HG03060 (cell line): Measurements from ENCODE around the gene RUNX2.

Experiments
- ATAC-seq: cut with Tn5 transposase; IDR thresholded peaks from one replicate; pipeline ENCODE4 v1.9.1; 2021; ENCODE audit warnings: low read depth, moderate number of reproducible peaks; ENCODE audit not compliant: unreplicated experiment

Gene RUNX2

DNA sequence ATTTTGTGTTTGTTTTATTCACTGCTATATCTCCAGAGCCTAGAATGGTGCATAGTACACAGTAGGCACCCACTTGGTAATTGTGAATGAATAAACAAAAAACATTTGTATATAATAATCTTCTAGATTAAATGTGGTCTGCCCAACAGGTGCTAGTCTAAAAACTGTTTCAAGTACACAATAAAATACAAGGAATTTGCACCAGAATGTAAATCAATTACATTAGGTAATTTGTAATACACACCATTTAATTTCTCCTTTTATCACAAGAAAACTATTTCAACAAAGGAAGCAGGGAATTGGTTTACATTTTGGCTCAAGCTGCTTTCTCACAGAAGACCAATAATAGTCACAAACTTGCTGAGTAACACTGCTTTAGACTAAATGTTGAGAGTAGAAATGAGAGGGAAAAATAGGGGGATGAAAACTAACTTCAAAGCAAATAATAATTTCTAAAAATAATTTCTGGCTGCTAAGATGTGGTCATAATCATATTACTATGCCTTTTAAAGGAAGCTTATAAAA, 22.1 kb downstream of the RUNX2 start:
- ATAC-seq: no peak

DNA sequence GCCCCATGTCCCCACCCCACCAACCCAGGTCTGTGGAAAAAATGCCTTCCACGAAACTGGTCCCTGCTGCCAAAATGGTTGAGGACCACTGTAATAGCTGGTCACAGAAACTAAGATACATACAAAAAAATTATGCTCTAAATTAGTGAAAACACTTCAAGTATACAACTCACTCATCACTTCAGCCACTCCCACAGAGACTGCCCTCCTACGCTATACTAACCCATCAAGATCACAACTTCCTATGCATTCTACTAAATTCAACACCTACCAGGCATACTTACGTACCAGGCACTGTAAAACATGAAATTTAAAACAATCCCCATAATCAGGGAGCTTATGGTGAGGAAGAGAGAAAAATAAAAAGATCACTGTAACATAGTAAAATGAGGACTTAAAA, 22.9 kb downstream of the RUNX2 start:
- ATAC-seq: no peak

DNA sequence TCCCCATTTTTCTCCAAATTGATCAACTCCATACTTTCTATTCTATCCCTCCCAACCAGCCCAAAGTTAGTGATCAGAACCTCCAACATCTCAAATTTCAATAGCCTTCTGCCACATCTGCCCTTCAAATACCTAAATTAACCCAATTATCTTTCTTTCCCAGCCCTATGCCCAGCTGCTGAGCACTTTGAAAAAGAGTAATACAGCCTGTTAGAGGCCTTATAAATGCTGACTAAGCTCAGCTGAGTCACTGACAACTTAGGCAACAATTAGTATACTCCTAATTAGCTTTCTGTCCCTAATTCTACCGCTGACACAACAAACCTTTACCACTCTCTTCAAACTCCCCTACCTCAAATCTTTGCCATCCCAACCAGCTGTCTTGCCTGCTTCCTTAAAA, 23.5 kb downstream of the RUNX2 start:
- ATAC-seq: no peak

DNA sequence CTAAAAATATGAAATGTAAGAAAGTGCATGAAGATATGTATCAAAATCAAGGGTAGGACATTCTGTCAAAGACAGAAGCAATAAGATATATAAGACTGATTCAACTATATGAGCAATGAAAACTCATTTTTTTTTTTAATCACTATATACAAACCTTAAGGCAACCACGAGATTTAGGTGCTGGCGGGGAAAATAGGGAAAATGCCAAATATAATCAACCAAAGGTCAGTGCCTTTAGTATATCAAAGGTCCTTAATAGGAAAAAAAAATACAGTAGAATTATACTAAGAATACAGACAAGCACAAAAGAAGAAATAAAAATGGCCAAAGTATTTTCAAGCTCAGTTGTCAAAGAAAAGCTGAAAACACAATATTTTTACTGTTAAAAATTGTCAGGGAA, 25.5 kb downstream of the RUNX2 start:
- no peak for ATAC-seq

DNA sequence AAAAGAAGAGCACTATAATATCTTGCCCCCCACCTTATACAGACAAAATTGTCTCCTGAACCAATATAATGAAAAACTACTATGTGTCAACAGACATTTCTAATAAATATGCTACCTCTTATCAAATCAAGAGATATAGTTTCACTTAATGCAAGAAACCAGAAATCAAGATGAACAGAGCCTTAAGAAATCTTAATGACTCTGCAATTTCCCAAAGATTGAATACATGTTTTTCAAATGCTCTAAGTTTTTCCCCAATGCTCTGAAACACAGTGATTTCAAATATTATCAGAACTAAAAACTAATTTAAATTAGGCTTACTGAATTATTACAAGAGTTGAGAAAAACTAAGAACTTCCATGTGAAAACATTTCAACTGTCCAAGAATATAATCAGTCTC, 36.3 kb downstream of the RUNX2 start:
- no peak for ATAC-seq

DNA sequence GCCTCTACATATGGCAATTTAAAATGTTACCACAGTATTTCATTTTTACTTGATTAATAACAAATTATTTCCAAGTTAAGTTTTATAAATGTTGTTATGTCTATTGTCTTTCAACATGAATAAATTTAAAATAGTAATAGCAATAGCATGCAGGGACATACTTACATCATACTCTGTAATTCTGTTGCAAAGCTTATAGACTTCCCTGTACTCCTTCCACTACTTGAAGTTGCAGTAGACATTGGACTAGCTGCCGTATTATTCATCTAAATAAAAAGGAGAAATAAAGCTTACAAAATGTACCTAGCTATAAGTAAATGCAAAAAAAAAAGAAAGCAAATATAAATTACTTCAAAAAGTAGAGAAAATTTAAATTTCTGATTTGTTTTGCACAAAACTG, 36.9 kb downstream of the RUNX2 start:
- ATAC-seq: no peak

DNA sequence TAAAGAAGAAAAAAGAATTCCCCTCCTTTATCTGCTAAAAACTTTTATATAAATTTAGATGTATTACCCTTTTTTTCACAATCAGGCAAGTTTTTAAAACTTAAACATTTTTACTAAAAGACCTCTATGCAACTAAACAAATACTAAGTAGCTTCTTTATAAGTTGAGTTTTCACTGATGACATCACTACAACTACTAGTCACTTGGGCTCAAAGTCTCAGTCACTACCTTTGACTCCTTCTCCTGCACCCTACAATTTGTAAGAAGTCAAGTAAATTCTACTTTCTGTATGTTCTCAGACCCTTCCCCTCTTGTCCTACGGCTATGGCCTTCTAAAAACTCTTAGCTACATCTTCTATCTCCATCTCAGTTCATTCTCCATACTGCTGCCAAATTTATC, 38.4 kb downstream of the RUNX2 start:
- no peak for ATAC-seq

DNA sequence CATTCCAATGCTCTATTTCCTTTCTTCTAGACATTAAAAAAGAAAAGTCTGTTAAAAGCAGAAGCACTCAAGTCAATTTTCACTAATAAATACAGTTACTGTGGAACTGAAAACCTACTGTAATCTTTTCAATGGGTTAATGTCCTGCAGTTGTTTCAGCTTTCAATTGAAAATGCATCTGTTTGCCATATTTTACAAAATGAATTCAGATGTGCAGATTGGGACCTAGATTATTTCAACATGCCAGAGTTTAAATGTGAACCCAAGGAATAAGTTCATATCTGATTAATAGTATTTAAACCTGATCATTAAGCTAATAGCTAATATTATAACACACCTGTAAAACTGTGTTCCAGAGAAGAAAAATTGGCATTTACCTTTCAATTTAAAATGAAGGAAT, 39.9 kb downstream of the RUNX2 start:
- ATAC-seq: no peak

DNA sequence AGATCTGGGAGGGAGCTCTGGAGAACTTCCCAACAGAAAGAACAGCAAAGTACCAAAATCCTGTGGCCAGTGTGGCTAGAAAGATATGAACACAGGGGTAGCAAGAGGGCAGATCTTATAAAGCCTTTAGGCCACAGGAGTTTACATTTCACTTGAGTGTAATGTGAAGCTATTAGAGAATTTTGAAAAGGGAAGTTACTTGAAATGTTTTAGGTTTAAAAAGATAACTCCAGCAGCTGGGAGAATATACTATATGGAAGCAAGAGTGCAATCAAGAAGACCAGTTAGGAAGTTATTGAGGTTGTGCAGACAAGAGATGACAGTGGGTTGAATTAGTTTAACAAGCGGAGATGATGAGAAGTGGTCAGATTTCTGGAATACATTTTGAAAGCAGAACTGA, 41.7 kb downstream of the RUNX2 start:
- ATAC-seq: no peak

DNA sequence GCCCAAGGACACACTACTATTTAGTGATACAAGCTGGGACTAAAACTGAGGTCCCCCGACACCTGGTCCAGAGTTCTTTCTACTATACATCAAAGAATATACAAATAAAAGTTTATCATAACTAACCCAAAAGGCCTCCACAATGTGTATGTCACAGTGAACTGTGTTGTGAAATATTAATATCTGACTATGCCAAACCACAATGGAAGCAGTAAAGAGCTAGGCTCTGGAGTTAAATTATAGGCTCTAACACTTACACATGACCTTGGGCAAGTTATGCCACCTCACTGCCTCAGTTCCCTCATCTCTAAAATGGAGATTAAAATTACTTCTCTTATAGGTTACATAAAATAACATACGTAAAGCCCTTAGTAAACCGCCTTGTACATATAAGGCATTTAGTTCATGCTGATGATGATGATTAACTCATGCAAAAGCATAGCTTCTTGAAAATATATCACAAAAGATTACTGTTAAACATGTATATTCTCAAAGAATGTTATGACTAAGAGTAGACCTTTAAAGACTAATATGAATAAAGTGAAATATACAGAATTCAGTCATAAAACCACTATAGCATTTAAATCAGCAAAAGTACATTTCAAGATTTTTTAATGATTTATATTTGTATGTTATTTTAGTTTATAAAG, 43.9 kb downstream of the RUNX2 start:
- no peak for ATAC-seq

DNA sequence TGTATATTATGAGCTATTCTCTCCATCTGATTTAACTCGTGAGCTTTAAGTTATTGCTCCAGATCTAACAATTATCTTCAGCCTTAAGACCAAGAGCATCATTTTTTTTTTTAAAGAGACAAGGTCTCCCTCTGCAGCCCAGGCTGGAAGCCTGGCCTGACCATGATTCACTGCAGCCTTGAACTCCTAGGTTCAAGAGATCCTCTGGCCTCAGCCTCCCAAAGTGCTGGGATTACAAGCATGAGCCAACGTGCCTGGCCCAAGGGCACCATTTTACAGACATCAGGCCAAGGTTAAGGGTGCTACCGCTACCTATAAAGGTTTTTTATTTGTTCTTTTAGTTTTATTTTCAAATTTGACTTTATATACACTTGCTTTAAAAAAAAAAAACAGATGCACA, 47.3 kb downstream of the RUNX2 start:
- no peak for ATAC-seq

DNA sequence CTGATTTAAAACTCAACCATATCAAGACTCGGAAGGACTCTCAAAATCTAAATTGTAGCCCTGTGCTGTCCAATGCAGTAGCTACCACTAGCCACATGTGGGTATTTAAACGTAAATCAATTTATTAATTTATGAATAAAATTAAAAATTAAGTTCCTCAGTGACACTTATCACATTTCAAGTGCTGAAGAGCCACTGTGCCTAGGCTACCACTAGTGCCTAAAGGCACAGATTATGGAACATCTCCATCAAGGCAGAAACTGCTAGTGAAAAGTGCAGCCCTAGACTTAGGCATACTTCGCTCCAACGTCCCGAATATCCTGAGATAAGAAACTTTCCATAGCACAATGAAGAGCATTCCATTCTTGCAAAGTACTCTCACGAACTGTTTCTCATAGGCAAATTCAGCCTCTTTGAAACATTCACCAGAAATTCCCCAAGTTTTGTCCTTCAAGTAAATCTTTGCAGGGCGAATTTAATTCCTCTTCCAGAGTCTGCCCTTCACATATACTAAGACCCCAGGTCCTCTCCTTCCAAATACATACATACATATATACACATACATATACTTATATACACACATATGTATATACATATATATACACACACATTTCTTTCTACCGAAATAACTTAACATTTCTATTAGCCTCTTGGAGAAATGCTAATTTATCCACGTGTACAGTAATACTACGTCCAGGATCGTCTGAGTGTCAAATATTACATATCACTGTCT, 48.3 kb downstream of the RUNX2 start:
- no peak for ATAC-seq

DNA sequence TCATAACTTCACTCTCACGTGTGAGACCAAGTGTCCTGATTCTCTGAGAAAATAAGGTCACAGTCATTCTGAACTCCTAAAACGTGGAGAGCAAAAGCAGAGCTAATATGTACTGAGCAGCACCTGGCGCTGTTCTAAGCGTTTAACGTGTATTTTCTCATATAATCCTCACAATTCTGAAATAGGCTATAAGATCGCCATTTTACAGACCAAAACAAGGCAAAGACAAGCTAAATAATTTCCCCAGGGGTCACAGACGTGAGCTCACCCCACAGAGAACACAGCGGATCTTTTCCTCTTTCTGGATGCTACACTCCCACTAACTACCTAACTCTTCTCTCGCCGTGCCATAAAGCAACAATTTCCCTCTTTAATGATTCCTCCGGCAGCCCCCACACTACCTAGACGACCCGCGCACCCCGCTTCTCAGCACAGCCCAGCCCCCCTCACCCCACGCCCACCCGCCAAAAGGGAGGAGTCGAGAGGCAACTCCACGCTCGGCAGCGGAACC, 49.0 kb downstream of the RUNX2 start:
- ATAC-seq: peak; percentile 3

DNA sequence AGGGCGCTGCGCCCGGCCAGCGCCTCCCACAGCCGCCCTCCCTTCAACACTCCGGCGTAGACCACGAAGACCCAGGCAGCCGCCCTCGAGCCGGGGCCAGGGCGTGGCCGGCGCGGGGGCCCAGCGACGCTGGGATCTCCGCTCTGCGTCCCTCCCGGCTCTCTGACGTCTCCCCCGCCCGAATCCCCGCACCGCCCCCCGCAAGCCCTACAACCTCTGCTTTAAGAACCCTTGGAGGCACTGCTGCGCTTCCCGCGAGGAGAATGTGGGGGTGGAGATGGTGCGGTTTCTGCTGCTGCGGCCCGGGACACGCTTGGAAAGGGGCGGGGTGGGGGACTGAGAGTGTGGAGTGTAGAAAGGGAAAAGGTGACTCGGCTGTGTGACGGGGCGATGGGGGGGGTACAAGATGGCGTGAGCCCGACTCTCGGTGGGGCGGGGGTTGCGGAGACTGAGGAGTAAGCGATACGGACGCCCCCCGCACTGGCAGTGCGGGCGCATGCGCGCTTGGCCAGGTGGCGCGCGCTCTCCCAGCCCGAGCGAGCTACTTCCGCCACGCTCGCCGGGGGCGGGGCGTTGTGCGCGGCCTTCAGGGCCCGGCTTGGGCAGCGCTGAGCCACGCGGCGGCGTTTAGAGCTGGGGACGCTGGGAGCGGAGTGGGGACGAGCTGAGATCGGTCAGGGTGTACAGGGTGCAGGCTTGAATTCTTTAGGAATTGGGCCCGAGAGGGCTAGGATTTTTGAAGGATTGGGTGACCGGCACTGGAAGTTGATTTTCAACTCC, 49.6 kb downstream of the RUNX2 start, which contains the start of gene SUPT3H:
TSS of gene SUPT3H (minus strand) at position 381 of the 780 bp plus-strand sequence.
- peak; percentile 65 for ATAC-seq

DNA sequence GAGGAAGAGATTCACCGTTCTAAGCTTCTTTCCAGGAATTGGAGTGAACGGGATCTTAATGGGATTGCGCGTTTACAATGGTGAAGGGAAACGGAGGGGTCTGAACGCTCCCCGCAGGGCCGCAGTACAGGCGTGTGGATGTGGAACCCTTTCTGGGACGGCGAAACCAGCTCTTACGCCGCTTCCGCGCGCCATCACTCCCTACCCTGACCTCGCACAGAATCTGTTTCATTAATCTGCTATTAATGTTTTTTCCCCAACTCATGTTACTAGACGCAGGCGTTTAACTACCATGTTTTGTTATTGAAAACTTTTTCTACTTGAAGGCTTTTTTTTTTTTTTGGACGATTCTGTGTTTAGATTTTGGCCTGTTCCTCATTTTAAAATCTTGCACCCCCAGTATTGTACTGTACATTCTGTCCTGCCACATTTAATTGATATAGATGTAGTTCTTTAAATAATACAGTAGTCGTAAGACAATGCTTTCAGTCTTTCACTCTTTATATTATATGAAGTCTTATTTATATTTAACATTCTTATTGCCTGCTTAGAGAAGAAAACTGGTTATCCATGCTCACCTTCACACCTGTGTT, 50.3 kb downstream of the RUNX2 start:
- ATAC-seq: no peak

DNA sequence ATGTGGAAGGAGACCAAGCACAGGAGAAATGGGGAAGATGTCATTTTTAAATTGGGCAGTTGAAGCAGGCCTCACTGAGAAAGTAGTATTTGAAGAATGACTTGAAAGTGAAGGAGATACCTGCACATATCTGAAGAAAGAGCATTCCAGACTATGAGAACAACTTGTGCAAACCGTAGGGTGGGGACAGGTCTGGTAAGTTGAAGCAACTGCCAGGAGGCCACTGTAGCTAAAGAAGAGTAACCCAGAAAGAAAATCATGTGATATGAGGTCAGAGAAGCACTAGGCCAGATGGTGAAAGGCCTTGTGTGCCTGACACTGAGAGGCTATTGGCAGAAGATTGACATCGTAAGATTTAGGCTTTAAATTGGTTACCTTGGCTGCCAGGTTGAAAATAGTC, 54.3 kb downstream of the RUNX2 start:
- ATAC-seq: no peak

DNA sequence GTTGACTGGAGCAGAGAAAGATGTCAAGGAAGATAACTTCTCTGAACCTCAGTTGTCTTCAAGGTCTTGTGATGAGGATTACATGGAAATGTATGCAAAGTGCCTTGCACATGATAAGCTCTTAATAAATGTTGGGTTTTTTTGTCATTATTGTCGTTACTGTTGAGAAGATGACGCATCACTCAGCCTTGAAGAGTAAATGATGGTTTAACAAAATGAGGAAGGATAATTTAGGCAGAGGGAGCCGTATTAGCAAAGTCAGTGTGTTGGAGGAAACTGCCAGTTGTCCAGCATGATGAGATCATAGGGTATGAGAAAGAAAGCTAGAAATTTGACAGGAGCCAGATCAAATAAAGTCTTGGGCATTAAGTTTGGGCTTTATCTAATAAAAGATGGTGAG, 58.4 kb downstream of the RUNX2 start:
- ATAC-seq: no peak

DNA sequence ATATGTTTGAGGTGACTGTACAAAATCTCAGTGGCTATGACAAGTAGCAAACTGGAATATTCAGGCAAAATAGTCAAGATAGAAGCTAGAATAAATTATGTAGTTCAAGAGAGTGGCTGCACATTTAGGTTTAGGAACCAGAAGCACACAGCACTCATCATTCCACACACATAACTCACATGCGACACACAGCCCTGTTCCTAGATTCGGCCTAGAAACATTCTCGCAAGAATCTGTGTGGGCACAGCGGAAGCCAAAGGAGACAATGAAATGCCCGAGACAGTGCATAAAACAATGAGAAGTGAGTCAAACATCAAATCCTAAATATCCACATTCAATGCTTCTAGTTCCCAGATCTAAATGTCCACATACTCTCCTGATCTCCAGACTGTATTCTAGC, 59.1 kb downstream of the RUNX2 start:
- no peak for ATAC-seq

DNA sequence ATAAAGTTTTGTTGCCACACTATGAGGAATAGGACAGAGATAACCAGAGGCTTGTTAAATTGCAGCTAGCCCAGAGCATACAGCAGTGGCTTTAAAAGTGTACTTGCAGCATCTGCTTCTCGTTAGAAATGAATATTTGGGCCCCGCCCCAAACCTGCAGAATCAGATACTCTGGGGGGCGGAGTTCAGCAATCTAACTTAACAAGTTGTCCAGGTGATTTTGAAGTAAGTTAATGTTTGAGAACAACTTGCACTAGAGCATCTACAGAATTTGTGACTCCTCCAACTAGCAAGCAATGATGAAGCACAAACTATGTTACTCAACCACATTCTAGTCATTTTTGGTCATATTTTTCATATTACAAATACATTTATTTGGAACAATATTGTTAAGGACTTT, 60.2 kb downstream of the RUNX2 start:
- no peak for ATAC-seq

DNA sequence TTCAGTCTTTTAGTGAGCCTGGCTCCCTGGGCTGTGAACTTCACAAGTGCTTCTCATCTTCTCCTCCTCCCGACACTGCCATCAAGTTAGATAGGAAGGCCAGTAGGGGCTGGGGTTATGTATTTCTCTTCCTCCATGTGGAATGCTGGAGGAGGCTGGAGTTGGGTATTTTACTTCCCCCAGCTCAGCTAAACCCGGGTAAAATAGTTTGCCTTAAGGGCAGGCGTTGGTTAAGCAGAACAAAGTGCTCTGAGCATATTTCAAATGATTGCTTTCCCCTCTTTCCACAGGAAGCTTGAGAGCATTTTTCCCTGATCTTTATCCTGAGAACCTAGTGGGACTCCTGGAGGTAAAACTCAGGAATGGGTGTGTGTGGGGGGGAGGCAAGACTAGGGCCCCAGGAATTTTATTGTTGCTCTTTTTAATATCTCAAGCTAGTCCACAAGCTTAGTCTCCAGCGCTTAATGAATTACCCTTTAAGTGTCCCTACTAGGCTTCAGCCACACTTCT, 66.5 kb downstream of the RUNX2 start:
- ATAC-seq: no peak
